ENCODE measurements around the gene S100Z. TPM values are rescaled to one million over a fixed set of nuclear protein-coding genes. Genes with fewer than 3 reads are reported as not detected.

Gene S100Z
- total and polyA plus RNA-seq, 10 of the 15 experiments (the other 5 are each of a cell fraction or from before 2014, with no cell fraction given), result 0.12 to 0.51 (median 0.30) TPM; not detected in 2

DNA sequence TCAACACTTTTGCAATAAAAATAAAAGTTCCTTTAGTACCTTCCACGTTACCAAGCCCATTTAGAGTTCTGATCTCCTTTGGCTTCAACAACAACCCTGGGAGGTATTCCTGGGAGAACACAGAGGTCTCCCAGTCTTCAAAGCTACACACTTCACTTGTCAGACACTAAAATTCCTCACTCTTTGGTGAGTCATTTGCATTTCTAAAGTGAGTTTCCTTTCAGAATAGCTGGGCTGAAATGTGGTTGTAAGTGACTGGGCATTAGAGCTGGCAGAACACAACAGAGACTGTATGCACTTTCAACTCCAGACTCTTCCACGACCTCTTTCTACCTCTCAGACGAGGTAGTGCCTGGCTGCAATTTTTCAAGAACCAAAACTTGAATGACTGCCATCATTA is 42.5 kb upstream of the S100Z start (continued):
- TF ChIP-seq, protein P1, sequence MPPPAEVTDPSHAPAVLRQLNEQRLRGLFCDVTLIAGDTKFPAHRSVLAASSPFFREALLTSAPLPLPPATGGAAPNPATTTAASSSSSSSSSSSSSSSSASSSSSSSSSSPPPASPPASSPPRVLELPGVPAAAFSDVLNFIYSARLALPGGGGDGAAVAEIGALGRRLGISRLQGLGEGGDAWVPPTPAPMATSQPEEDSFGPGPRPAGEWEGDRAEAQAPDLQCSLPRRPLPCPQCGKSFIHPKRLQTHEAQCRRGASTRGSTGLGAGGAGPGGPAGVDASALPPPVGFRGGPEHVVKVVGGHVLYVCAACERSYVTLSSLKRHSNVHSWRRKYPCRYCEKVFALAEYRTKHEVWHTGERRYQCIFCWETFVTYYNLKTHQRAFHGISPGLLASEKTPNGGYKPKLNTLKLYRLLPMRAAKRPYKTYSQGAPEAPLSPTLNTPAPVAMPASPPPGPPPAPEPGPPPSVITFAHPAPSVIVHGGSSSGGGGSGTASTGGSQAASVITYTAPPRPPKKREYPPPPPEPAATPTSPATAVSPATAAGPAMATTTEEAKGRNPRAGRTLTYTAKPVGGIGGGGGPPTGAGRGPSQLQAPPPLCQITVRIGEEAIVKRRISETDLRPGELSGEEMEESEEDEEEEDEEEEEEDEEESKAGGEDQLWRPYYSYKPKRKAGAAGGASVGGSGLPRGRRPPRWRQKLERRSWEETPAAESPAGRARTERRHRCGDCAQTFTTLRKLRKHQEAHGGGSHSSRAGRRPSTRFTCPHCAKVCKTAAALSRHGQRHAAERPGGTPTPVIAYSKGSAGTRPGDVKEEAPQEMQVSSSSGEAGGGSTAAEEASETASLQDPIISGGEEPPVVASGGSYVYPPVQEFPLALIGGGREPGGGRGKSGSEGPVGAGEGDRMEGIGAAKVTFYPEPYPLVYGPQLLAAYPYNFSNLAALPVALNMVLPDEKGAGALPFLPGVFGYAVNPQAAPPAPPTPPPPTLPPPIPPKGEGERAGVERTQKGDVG (CRISPR knock-in tag; IDR thresholded peaks at IDR 0.05), result no peak
- TF ChIP-seq, protein P2, sequence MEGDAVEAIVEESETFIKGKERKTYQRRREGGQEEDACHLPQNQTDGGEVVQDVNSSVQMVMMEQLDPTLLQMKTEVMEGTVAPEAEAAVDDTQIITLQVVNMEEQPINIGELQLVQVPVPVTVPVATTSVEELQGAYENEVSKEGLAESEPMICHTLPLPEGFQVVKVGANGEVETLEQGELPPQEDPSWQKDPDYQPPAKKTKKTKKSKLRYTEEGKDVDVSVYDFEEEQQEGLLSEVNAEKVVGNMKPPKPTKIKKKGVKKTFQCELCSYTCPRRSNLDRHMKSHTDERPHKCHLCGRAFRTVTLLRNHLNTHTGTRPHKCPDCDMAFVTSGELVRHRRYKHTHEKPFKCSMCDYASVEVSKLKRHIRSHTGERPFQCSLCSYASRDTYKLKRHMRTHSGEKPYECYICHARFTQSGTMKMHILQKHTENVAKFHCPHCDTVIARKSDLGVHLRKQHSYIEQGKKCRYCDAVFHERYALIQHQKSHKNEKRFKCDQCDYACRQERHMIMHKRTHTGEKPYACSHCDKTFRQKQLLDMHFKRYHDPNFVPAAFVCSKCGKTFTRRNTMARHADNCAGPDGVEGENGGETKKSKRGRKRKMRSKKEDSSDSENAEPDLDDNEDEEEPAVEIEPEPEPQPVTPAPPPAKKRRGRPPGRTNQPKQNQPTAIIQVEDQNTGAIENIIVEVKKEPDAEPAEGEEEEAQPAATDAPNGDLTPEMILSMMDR (IDR thresholded peaks at IDR 0.05 in 2 of 3, conservative IDR thresholded peaks at IDR 0.05 in 1 of 3; ENCODE audit: control insufficient read depth in 2 of 3, extremely low read depth in 1 of 3, insufficient read depth in 1 of 3, low read depth in 3 of 3, low read length in 3 of 3), result no peak
- TF ChIP-seq NR2F1 (conservative IDR thresholded peaks at IDR 0.05) (no peak), JUNB (IDR thresholded peaks at IDR 0.05) (no peak), MTA2 (IDR thresholded peaks at IDR 0.05; ENCODE audit: low read depth) (no peak), RELA (IDR thresholded peaks at IDR 0.05; ENCODE audit: borderline replicate concordance, partially characterized antibody) (no peak), STAT1 (conservative IDR thresholded peaks at IDR 0.05) (no peak), ZNF622 (IDR thresholded peaks at IDR 0.05) (no peak), KLF5 (IDR thresholded peaks at IDR 0.05; ENCODE audit: partially characterized antibody) (no peak), SMC3 (IDR thresholded peaks at IDR 0.05; ENCODE audit: borderline replicate concordance, low read length) (no peak)
